Omental fat pad (tissue), 4 donors: ENCODE data around the gene CKAP2L. TPM values are rescaled to one million over a fixed set of nuclear protein-coding genes. Genes with fewer than 3 reads are reported as not detected.

Experiments
- ATAC-seq: fragments of 150-250 bp; one replicate; pipeline ENCODE4 v1.9.1; 2016; ENCODE audit warnings: mild to moderate bottlenecking, moderate library complexity; ENCODE audit not compliant: low FRiP score
- DNase-seq: peaks from one replicate; pipeline ENCODE4 v3.0.0-alpha.2; 2019; ENCODE audit warnings: low spot score
- CTCF ChIP-seq, 3 donors: fragments of 450-650 bp; IDR thresholded peaks; one replicate each; pipeline ENCODE4 v1.5.1; 2016 to 2017; ENCODE audit warnings: antibody characterized with exemption in 3 of 3, mild to moderate bottlenecking in 3 of 3, moderate library complexity in 2 of 3
- total RNA-seq, 4 donors: library from RNA; depleted of rRNA; stranded (reverse); fragments of >200 nt; gene quantifications; one replicate each; pipeline ENCODE4 v1.1.0, GENCODE V29; 2016

Gene CKAP2L
- total RNA-seq, 4 donors from 2014 or later, result 0.13 to 3.8 (median 0.16) TPM; not detected in 1

DNA sequence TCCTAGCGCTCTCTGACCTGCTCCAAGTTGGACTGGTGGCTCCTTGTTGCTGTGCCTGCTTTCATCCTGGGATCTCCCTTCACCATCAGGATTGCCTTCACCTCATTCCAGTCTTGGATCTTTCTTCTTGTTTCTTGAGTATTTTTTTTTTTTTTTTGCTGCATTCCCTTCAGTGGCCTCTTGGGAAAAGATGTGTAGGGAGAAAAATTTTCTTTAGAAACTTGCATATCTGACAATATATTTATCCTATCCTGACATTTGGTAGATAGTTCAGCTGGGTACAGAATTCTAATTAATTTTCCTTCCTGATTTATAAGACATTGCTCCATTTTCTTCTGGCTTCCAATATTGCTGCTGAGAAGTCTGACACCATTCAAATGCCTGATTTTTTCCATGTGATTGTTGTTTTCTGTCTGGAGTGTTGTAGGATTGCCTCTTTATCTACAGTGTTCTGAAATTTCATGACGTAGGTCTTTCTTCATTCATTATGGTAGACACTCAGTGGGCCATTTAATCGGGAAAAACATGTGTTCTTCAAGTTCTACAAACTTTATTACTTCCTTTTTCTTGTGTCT is 42.9 kb upstream of the CKAP2L start:
- TF ChIP-seq CTCF (IDR thresholded peaks at IDR 0.05), result no peak
- DNase-seq (no peak), ATAC-seq (no peak)

GRCh38 chr2:112805542-112805941 is 41.1 kb upstream of the CKAP2L start:
- DNase-seq (no peak), ATAC-seq (no peak)
- no peak for TF ChIP-seq CTCF (IDR thresholded peaks at IDR 0.05)

DNA sequence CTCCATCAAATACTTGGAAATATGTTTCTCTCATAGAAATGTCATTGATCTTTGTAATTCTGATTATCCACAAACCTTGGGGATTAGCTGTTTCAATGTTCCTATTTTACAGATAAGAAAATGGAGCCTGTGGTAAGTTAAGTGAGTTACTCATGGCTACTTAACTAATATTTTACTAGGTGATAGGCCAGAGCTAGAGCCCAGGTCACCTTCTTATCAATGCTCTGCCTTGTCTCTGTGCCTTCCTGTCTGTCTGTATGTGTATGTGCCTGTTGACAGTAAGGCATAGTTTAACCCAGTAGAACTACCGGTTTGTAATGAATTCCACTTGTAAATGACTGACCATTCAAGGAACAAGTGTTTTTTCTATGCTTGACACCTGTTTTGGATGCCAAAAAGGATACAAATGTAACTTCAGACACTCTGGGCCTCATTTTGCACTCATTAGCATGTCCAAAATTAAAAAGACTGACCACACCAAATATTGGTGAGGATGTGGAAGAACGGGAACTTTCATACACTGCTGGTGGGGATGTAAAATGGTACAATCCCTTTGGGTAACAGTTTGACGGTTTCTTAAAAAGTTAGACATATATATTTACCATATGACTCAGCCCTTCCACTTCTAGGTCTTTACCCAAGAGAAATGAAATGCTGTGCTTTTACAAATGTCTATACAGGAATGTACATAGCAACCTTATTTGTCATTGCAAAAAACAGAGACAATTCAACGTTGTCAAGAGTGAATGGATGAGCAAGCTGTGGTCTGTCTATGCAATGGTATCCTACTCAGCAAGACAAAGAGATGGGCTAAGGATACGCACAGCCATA is 39.5 kb upstream of the CKAP2L start:
- no peak for TF ChIP-seq CTCF (IDR thresholded peaks at IDR 0.05)
- ATAC-seq (no peak), DNase-seq (no peak)

DNA sequence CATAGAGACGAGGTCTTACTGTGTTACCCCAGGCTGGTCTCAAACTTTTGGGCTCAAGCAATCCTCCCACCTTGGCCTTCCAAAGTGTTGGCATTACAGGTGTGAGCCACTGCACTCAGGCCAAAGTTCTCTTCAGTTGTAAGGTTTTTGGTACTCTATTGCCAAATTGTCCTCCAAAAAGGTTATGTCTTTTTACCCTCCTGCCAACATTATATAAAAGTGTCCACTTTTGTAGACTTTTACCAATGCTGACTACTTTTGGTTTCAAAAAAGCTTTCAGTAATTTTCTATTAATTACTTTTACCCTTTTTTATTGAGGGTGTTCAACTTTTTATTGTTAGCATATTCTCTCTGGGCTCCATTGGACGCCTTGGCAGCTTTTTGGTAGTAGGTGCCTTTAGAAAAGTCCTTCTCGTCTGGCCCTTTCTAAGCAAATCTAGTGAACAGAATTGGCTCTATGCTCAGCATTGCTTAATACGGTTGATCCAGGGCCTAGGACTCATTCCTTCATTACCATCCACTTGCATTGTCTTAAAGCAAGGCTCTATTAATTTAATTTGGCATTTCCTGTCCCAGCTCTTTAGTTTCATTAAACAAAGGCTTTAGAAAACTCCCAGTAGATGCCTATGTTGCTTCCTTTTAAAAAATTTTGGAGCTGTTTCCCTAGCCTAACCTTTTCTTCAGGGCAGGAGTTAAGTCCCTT is 36.6 kb upstream of the CKAP2L start:
- ATAC-seq, result no peak
- TF ChIP-seq CTCF (IDR thresholded peaks at IDR 0.05), result no peak
- no peak for DNase-seq

DNA sequence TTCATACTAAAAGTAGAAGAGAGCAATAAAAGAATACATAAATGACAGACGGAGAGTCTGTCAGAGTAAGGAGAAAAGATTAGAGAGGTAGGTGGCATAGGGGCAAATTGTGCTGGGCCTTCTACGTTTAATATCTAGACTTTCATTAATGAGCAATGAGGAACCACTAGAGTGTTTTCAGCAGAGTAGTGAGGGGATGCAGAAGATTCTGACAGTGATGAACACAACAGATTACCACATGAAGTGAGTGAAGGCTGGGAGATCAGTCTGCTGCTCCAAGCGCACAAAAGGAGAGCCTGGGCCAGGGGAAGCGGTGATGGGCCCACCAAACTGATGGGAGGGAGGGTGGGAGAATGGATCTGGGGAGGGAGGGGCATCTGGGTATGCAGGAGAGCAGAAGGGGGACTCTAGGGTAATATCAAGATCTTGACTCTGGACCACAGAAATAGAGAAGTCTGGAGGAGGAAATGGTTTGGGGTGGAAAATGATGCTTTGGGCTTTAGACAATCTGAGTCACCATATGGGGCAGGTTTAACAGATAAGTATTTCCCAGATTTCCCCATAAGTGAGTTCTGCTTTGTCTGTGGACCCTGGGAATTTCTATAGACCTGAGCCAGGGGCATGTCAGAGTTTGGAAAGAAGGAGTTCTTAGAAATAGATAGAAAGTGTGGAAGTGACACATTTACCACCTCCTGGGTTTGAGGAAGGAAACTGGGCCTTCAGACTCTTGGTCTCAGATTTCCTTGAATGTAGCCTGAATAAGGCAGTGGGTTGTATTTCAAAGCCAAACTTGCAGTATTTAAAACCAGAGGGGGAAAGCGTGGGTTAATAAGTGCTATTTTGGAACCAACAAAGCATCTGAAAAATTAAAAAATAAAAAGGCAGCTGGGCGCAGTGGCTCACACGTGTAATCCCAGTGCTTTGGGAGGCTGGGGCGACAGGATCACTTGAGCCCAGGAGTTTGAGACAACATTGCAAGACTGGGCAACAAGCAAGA is 34.9 kb upstream of the CKAP2L start:
- ATAC-seq (no peak), DNase-seq (no peak)
- no peak for TF ChIP-seq CTCF (IDR thresholded peaks at IDR 0.05)

DNA sequence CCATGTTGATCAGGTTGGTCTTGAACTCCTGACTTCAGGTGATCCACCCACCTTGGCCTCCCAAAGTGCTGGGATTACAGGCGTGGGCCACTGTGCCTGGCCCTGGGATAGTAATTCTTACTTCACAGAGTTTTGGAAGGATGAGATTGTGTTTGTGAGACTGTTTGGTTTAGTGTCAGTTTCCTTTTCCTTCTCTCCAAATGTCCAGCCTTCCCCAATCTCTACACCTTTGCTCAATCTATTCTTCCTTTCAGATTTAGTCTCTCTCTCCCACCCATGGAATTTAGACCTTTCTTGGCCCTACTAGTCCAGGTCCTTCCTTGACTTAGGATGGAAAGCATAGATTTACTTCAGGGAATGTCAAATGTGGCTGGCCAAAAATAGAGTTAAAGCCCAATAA is 32.1 kb upstream of the CKAP2L start:
- no peak for ATAC-seq
- no peak for DNase-seq
- no peak for TF ChIP-seq CTCF (IDR thresholded peaks at IDR 0.05)
